A549 (cell line): ENCODE results near the gene BCL10. TPM values are rescaled to one million over a fixed set of nuclear protein-coding genes. Genes with fewer than 3 reads are reported as not detected.

Experiments
- ATAC-seq, 2 experiments: fragments of 200-7000 bp in 1 of 2; fragments of >200 bp in 1 of 2; cut with Nextera tagmentation in 1 of 2; cut with Tn5 transposase in 1 of 2; 3 replicates each; pipeline versions ENCODE4 v1.8.0 to v1.9.1; 2018 to 2020; ENCODE audit warnings: mild to moderate bottlenecking in 1 of 2, moderate library complexity in 1 of 2
- CTCF ChIA-PET: fragments of 300-600 bp; sonication (Branson Sonifier 250); formaldehyde crosslinking; extraction: SDS; loops from one replicate; lab custom pipeline; 2021; ENCODE audit warnings: antibody characterized with exemption, inconsistent platforms; lab: Yijun Ruan, JAX
- POLR2A ChIA-PET: fragments of 350-600 bp; formaldehyde crosslinking; extraction: SDS; loops from one replicate; lab custom pipeline; 2021; ENCODE audit warnings: antibody characterized with exemption, inconsistent platforms; lab: Yijun Ruan, JAX
- DNase-seq, 2 experiments: peaks; one replicate each; pipeline versions ENCODE4 v3.0.0 to v3.0.0-alpha.2; 2011 to 2016; ENCODE audit warnings: low read depth in 1 of 2, low spot score in 1 of 2
- FAIRE-seq: peaks from 2 replicates; lab custom pipeline; 2011; peaks lifted over from hg19 to GRCh38; lab: Jason Lieb, UNC
- H3K27ac ChIP-seq, 2 experiments: fragments of >200 bp; sonication (Bioruptor Twin); formaldehyde crosslinking; 3 replicates each; pipeline ENCODE4 v1.5.1; 2016 to 2017
- H3K4me1 ChIP-seq: fragments of >200 bp; sonication (Bioruptor Twin); formaldehyde crosslinking; 3 replicates; pipeline ENCODE4 v1.6.1; 2016
- H3K4me2 ChIP-seq: fragments of >200 bp; sonication (Bioruptor Twin); formaldehyde crosslinking; 3 replicates; pipeline ENCODE4 v1.6.1; 2016
- H3K4me3 ChIP-seq: fragments of >200 bp; sonication (Bioruptor Twin); formaldehyde crosslinking; 3 replicates; pipeline ENCODE4 v1.5.1; 2016
- H3K9me3 ChIP-seq: fragments of >200 bp; sonication (Bioruptor Twin); formaldehyde crosslinking; 3 replicates; pipeline ENCODE4 v1.6.1; 2016
- CBX8 ChIP-seq: fragments of 200-600 bp; sonication (generic); IDR thresholded peaks from 2 replicates; pipeline ENCODE4 v1.6.1; 2016
- CEBPB ChIP-seq, 2 experiments: fragments of >200 bp in 1 of 2; sonication (Bioruptor Twin) in 1 of 2; formaldehyde crosslinking in 1 of 2; IDR thresholded peaks; 2 replicates each; pipeline ENCODE4 v1.6.1; 2012 to 2016
- CHD2 ChIP-seq: fragments of 150-350 bp; IDR thresholded peaks from 2 replicates; pipeline ENCODE4 v1.6.1; 2014; ENCODE audit warnings: low read length; ENCODE audit not compliant: partially characterized antibody
- CHD4 ChIP-seq: fragments of 200-600 bp; sonication (generic); IDR thresholded peaks from 2 replicates; pipeline ENCODE4 v1.6.1; 2016; ENCODE audit warnings: antibody characterized with exemption, mild to moderate bottlenecking, borderline replicate concordance
- EP300 ChIP-seq, 2 experiments: fragments of >200 bp; sonication (Bioruptor Twin); formaldehyde crosslinking; IDR thresholded peaks; 2 replicates in 1 of 2; 3 replicates in 1 of 2; pipeline ENCODE4 v1.6.1; 2016 to 2017
- ESRRA ChIP-seq: fragments of 150-350 bp; IDR thresholded peaks from 2 replicates; pipeline ENCODE4 v1.6.1; 2014; ENCODE audit warnings: mild to moderate bottlenecking, low read length, borderline replicate concordance
- FOSB ChIP-seq: fragments of 250-450 bp; sonication (Bioruptor Pico); IDR thresholded peaks from 2 replicates; pipeline ENCODE4 v1.5.0; 2020; ENCODE audit warnings: mild to moderate bottlenecking, moderate library complexity
- FOSL2 ChIP-seq, 2 experiments: fragments of 450-650 bp in 1 of 2; fragments of >200 bp in 1 of 2; sonication (Bioruptor Twin) in 1 of 2; formaldehyde crosslinking; IDR thresholded peaks; 2 replicates each; pipeline versions ENCODE4 v1.5.0 to v1.6.1; 2016 to 2020; ENCODE audit warnings: mild to moderate bottlenecking in 1 of 2, moderate library complexity in 1 of 2
- HEYL ChIP-seq: fragments of 250-450 bp; sonication (Bioruptor Pico); IDR thresholded peaks from 2 replicates; pipeline ENCODE4 v1.8.0; 2021; ENCODE audit warnings: mild to moderate bottlenecking, moderate library complexity
- HOXB13 ChIP-seq: fragments of 250-450 bp; sonication (Bioruptor Pico); IDR thresholded peaks from 2 replicates; pipeline ENCODE4 v1.5.0; 2020; ENCODE audit warnings: low read depth, mild to moderate bottlenecking, moderate library complexity
- HOXB5 ChIP-seq: fragments of 250-450 bp; sonication (Bioruptor Pico); IDR thresholded peaks from 2 replicates; pipeline ENCODE4 v1.5.0; 2020; ENCODE audit warnings: mild to moderate bottlenecking, moderate library complexity
- MAFK ChIP-seq: fragments of 450-650 bp; IDR thresholded peaks from 2 replicates; pipeline ENCODE4 v1.6.1; 2014; ENCODE audit not compliant: partially characterized antibody
- NR3C1 ChIP-seq: fragments of >200 bp; sonication (Bioruptor Twin); formaldehyde crosslinking; IDR thresholded peaks from 3 replicates; pipeline ENCODE4 v1.6.1; 2017
- PHF8 ChIP-seq: fragments of 200-600 bp; sonication (generic); IDR thresholded peaks from 2 replicates; pipeline ENCODE4 v1.6.1; 2016; ENCODE audit warnings: low read depth, mild to moderate bottlenecking, antibody characterized with exemption, moderate library complexity, borderline replicate concordance
- POLR2A ChIP-seq: IDR thresholded peaks from 2 replicates; pipeline ENCODE4 v1.6.1; 2012; ENCODE audit warnings: mild to moderate bottlenecking, low read length
- RARB ChIP-seq: fragments of 250-450 bp; sonication (Bioruptor Pico); IDR thresholded peaks from 2 replicates; pipeline ENCODE4 v1.8.0; 2021; ENCODE audit warnings: mild to moderate bottlenecking, moderate library complexity
- RFX5 ChIP-seq: fragments of 450-650 bp; IDR thresholded peaks from 2 replicates; pipeline ENCODE4 v1.7.1; 2014; ENCODE audit warnings: antibody characterized with exemption, mild to moderate bottlenecking, moderate library complexity
- SMC3 ChIP-seq: fragments of >200 bp; sonication (Bioruptor Twin); formaldehyde crosslinking; IDR thresholded peaks from 3 replicates; pipeline ENCODE4 v1.6.1; 2018; ENCODE audit warnings: inconsistent platforms
- WGBS: methylation state at CpG from one replicate; pipeline ENCODE4 v1.1.6; 2017; ENCODE audit errors: missing lambda C conversion rate; 5-methylcytosine and 5-hydroxymethylcytosine counted together
- polyA plus RNA-seq, 4 experiments: library from polyadenylated mRNA; depleted of rRNA in 3 of 4; stranded (reverse); fragments of >200 nt; fragmentation: RNase III in 1 of 4; extraction: RNeasy Plus Mini Kit Qiagen cat#74134 plus additional on column Dnase treatment in 1 of 4; gene quantifications; 2 replicates in 3 of 4; 3 replicates in 1 of 4; pipeline ENCODE4 v1.2.3, GENCODE V29; 2011 to 2017
- TF ChIP-seq, protein P1 (sequence below): IDR thresholded peaks from 2 replicates; pipeline ENCODE4 v1.6.1; 2012; ENCODE audit warnings: low read depth, borderline replicate concordance
- TF ChIP-seq, protein P2 (sequence below): fragments of 250-450 bp; sonication (Bioruptor Pico); IDR thresholded peaks from 2 replicates; pipeline ENCODE4 v1.5.0; 2020; ENCODE audit warnings: low read depth, mild to moderate bottlenecking, moderate library complexity
- TF ChIP-seq, protein P3 (sequence below): IDR thresholded peaks from 2 replicates; pipeline ENCODE4 v1.6.1; 2012
- TF ChIP-seq, protein P4 (sequence below): fragments of 450-650 bp; IDR thresholded peaks from 2 replicates; pipeline ENCODE4 v1.6.1; 2014; ENCODE audit warnings: antibody characterized with exemption
- TF ChIP-seq, protein P5 (sequence below): fragments of >200 bp; sonication (Bioruptor Twin); formaldehyde crosslinking; IDR thresholded peaks from 3 replicates; pipeline ENCODE4 v1.6.1; 2016

Gene BCL10
- polyA plus RNA-seq, 2 of the 4 experiments (the other 2 are of a cell fraction), result 8.9 to 15.5 TPM

DNA sequence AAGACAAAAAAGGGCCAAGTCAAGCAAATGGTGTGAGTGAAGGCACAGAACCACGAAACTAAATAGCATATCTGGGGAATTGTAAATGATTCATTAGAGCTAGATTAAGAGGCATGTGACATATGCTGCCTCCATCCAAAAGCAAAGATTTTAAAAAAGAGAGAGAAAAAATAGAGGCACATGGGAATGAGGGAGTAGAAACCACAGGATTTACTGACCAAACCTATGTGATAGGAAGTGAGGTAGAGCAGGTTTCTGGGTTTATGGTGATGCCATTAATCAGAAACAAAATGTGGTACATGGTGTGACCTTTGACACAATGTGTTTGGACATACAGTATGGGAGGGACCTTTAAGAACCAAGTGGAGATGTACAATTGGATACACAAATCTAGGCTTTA is 30.5 kb downstream of the BCL10 start:
- CTCF ChIA-PET, result interaction anchor here (2.5 kb wide), 1 partner anchor 137 kb away, joined by 10 read pairs; no protein-coding TSS in a partner anchor
- H3K4me1 ChIP-seq, result no peaks in the 10 kb centered on the region
- no peak overlapping the region for H3K4me2 ChIP-seq
- FAIRE-seq (no peak), ATAC-seq (no peak), DNase-seq (no peak)
- no peak overlapping the region for H3K4me3 ChIP-seq
- no peaks in the 10 kb centered on the region for H3K9me3 ChIP-seq
- POLR2A ChIA-PET, result no interaction called here
- no peak overlapping the region for H3K27ac ChIP-seq
- TF ChIP-seq CHD2 (no peak), CEBPB (IDR thresholded peaks at IDR 0.05) (no peak), POLR2A (no peak), NR3C1 (no peak), HOXB13 (CRISPR knock-in tag) (no peak), ESRRA (no peak), EP300 (IDR thresholded peaks at IDR 0.05) (no peak), FOSB (CRISPR knock-in tag) (no peak)
- TF ChIP-seq, protein P1, sequence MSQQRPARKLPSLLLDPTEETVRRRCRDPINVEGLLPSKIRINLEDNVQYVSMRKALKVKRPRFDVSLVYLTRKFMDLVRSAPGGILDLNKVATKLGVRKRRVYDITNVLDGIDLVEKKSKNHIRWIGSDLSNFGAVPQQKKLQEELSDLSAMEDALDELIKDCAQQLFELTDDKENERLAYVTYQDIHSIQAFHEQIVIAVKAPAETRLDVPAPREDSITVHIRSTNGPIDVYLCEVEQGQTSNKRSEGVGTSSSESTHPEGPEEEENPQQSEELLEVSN, result no peak
- TF ChIP-seq, protein P2, sequence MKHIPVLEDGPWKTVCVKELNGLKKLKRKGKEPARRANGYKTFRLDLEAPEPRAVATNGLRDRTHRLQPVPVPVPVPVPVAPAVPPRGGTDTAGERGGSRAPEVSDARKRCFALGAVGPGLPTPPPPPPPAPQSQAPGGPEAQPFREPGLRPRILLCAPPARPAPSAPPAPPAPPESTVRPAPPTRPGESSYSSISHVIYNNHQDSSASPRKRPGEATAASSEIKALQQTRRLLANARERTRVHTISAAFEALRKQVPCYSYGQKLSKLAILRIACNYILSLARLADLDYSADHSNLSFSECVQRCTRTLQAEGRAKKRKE (CRISPR knock-in tag), result no peak
- TF ChIP-seq, protein P3, sequence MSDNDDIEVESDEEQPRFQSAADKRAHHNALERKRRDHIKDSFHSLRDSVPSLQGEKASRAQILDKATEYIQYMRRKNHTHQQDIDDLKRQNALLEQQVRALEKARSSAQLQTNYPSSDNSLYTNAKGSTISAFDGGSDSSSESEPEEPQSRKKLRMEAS, result no peak
- WGBS, result 70% methylated on average over 1 of the region's 1 CpG

DNA sequence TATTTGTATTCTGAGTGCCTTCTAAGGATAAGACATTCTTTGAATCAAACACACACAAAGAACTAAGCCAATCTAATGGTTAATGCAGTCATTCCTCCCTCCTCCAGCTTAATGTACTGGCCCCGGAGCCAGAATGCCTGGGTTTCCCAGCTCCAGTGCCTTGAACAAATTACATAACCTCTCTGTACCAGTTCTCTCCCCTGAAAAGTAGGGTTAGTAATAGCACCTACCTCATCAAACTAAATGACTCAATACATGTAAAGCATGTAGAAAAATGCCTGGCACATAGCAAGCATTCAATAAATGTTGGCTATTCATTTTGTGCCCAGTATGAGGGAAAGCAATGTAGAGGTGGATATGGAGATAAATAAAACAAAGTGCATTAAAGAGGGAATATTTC is 31.0 kb downstream of the BCL10 start:
- no peak overlapping the region for H3K4me2 ChIP-seq
- H3K27ac ChIP-seq, result no peak overlapping the region
- FAIRE-seq (no peak), DNase-seq (no peak), ATAC-seq (no peak)
- no peak overlapping the region for H3K4me3 ChIP-seq
- no peaks in the 10 kb centered on the region for H3K9me3 ChIP-seq
- TF ChIP-seq SMC3, result no peak
- no peak for TF ChIP-seq MAFK
- no peak for TF ChIP-seq ESRRA
- no peak for TF ChIP-seq NR3C1
- no peak for TF ChIP-seq HEYL (CRISPR knock-in tag)
- no peak for TF ChIP-seq FOSL2 (IDR thresholded peaks at IDR 0.05)
- TF ChIP-seq FOSL2 (CRISPR knock-in tag; IDR thresholded peaks at IDR 0.05), result no peak
- TF ChIP-seq, protein P4, sequence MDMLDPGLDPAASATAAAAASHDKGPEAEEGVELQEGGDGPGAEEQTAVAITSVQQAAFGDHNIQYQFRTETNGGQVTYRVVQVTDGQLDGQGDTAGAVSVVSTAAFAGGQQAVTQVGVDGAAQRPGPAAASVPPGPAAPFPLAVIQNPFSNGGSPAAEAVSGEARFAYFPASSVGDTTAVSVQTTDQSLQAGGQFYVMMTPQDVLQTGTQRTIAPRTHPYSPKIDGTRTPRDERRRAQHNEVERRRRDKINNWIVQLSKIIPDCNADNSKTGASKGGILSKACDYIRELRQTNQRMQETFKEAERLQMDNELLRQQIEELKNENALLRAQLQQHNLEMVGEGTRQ, result no peak
- no peak for TF ChIP-seq RARB (CRISPR knock-in tag)
- no peak for TF ChIP-seq POLR2A
- TF ChIP-seq RFX5, result no peak
- TF ChIP-seq CEBPB (IDR thresholded peaks at IDR 0.05), result no peak
- TF ChIP-seq, protein P5, sequence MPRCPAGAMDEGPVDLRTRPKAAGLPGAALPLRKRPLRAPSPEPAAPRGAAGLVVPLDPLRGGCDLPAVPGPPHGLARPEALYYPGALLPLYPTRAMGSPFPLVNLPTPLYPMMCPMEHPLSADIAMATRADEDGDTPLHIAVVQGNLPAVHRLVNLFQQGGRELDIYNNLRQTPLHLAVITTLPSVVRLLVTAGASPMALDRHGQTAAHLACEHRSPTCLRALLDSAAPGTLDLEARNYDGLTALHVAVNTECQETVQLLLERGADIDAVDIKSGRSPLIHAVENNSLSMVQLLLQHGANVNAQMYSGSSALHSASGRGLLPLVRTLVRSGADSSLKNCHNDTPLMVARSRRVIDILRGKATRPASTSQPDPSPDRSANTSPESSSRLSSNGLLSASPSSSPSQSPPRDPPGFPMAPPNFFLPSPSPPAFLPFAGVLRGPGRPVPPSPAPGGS, result no peak
- TF ChIP-seq CBX8, result no peak
- TF ChIP-seq PHF8, result no peak
- TF ChIP-seq HOXB5, result no peak
- TF ChIP-seq CHD4, result no peak
- TF ChIP-seq, protein P2 (CRISPR knock-in tag), result no peak
- no peaks in the 10 kb centered on the region for H3K4me1 ChIP-seq
- ChIA-PET CTCF (interaction anchor here (0.6 to 2.5 kb wide), 5 partner anchors 9 to 136 kb away, joined by 3 to 10 read pairs (median 6); partner anchors contain the start of gene C1orf52), POLR2A (no interaction called here)
- WGBS, result 78% methylated on average over 1 of the region's 1 CpG
